ENCODE data around the gene BOK. TPM values are rescaled to one million over a fixed set of nuclear protein-coding genes. Genes with fewer than 3 reads are reported as not detected.

BOK gene
- total and polyA plus RNA-seq, 2 donors, result 16.7 to 95.8 TPM

DNA sequence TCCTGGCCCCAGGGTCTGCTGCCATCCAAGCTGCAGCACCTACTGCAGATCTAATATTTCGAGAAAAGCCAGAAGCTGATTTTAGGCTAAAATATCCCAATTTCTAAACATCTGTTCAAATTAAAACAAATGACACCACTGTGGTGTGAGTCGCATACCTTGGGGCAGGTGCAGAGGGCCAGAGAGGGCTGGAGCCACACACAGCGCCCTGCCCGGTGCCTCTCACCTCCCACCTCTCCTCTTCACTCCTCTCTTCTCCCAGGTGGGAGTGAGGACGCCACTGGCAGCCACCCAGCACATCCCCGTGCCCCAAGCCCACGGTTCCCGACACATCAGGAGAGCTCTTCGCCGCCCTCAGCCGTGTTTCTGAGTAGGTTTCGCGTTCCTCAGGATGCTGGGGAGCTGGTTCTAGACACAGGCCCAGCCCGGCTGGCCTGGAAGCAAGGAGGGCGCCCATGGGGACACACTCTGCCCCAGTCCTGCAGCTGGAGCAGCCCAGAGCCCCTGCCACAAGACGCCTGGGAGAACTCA is 57.0 kb downstream of the BOK start:
- 95% methylated on average over 16 of the region's 16 CpGs for WGBS
- no peak overlapping the region for H3K27ac ChIP-seq (ENCODE audit: low read depth)
- no peak overlapping the region for H3K4me3 ChIP-seq (ENCODE audit: low read depth, low read length)
- H3K4me1 ChIP-seq (ENCODE audit: insufficient read depth), result peaks cover 1% of the 10 kb centered on the region
- no peaks in the 10 kb centered on the region for H3K36me3 ChIP-seq (ENCODE audit: insufficient read depth)
- DNase-seq (ENCODE audit: extremely low spot score), result no peak

DNA sequence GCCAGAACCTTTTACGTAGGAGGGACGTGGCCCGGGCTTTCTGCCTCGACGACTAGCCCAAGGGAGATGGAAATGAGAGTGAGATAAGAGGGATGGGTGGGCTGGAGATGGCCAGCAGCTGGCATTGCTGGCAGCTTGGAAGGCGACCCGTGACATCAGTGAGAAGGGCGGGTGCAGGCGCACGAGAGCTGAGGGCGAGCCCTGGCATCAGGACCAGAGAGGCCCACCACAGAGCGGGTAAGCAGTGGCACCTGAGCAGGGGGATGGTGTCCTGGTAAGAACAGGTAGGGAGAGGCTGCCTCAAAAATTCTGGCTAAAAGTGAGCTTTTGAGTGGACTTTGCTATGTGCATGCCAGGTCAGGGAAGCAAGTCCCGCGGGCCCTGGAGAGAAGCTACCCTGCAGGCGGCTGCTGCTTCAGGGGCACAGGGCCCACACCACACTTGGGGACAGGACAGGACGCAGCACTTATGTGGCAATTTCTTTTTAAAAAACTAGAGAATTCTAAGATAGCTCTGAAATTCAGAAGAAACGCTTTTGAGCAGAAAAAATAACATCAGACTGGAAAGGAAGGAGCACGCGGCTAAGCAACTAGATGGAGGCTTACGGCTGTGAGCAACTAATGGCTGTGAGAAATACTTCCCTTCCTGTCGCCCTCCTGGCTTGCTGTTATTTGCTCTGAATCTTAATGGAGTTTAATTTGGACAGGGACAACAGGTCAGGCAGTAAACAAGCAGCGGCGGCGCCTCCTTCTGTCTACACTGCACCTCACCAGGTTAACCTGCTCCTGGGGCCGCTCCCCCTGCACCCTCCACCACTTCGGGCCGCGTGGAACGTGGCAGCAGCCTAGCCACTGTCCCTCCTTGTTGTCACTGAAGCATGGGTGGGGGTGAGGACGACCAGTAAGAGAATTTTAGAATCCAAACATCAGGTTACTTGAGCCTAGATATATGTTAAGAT is 57.9 kb downstream of the BOK start:
- Histone ChIP-seq H3K36me3 (ENCODE audit: insufficient read depth) (no peaks in the 10 kb centered on the region), H3K4me3 (ENCODE audit: low read depth, low read length) (no peak overlapping the region), H3K27ac (ENCODE audit: low read depth) (no peak overlapping the region), H3K4me1 (ENCODE audit: insufficient read depth) (no peaks in the 10 kb centered on the region)
- DNase-seq (ENCODE audit: extremely low spot score), result no peak
- WGBS, result 86% methylated on average over 30 of the region's 30 CpGs

DNA sequence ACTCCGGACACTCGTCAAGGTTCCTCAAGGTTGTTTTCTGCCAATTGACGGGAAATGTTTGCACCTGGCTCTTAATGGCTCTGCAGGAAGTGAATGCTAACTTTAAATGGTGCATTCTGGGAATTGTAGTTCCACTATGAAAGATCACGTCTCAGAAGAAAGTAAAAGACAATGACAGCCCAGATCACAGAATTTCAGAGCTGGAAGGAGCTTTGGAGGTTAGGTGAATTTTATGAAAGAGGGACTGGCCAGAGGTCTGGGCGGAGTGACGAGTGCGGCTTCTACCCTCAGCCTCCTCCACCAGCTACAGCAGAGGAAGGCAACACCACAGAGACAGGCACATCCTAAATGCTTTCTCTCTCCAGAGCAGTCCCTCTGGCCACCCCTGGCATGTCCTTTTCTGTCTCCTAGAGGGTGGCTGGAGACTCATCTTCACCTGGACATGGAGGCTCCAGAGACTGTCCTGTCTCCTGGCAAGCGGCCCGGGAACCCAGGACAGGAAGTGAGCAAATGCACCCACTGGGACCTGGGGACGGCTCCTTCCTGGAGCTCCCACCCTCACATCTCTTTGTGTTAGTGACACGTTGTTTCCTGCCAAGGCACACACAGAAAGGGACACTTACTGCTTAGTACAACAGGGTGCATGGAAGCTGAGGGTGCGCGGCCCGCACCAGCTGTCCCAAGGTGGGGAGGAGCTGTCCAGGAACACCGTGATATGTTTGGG is 59.0 kb downstream of the BOK start:
- no peak for DNase-seq (ENCODE audit: extremely low spot score)
- Histone ChIP-seq H3K4me1 (ENCODE audit: insufficient read depth) (no peaks in the 10 kb centered on the region), H3K36me3 (ENCODE audit: insufficient read depth) (no peaks in the 10 kb centered on the region), H3K4me3 (ENCODE audit: low read depth, low read length) (peak overlapping the region; percentile 8), H3K27ac (ENCODE audit: low read depth) (no peak overlapping the region)
- WGBS, result 69% methylated on average over 15 of the region's 15 CpGs

DNA sequence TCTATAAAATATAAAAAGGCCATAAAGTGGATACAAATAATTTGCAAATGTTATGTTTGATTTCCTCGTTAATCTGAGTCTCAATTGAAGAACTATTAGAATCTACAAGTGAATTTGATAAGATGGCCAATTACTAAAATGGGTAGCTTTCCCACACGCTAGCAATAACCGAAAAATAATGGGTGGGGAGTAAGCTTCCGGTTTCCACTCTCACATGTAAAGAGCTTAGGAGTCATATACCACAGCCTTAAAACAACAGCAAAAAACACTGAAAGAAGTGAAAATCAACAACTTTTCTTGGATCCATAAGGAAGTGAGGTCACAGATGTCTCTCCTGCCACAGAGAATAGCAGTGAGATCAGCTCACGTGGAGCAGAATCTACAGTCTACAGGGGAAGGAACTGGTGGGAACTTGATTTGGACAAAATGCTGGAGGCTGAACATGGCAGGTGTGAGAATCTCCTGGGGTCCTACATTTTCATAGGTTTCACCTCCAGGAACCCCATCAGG is 59.8 kb downstream of the BOK start:
- H3K36me3 ChIP-seq (ENCODE audit: insufficient read depth), result no peaks in the 10 kb centered on the region
- 88% methylated on average over 5 of the region's 5 CpGs for WGBS
- DNase-seq (ENCODE audit: extremely low spot score), result no peak
- H3K4me3 ChIP-seq (ENCODE audit: low read depth, low read length), result no peak overlapping the region
- H3K27ac ChIP-seq (ENCODE audit: low read depth), result no peak overlapping the region
- no peaks in the 10 kb centered on the region for H3K4me1 ChIP-seq (ENCODE audit: insufficient read depth)

DNA sequence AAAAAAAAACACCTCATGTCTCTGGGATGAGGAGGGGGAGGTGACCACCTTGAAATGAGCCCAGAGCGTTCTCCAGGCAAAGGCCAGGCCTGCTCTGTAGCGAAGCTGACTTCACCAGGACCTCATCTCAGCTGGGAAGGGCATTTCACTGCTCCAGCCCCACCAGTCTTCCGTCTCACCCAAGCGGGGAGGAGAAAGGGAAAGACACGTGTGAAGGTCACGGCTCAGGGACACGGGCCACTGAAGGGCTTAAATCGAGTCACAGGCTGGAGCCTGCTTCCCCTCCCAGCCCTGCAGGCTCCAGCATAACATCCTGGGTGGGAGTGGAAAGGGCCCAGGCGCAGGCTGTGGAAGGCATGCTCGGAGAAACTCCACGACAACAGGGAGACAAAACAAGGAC is 60.3 kb downstream of the BOK start:
- no peaks in the 10 kb centered on the region for H3K4me1 ChIP-seq (ENCODE audit: insufficient read depth)
- H3K36me3 ChIP-seq (ENCODE audit: insufficient read depth), result no peaks in the 10 kb centered on the region
- no peak overlapping the region for H3K27ac ChIP-seq (ENCODE audit: low read depth)
- no peak overlapping the region for H3K4me3 ChIP-seq (ENCODE audit: low read depth, low read length)
- no peak for DNase-seq (ENCODE audit: extremely low spot score)
- 89% methylated on average over 11 of the region's 11 CpGs for WGBS

DNA sequence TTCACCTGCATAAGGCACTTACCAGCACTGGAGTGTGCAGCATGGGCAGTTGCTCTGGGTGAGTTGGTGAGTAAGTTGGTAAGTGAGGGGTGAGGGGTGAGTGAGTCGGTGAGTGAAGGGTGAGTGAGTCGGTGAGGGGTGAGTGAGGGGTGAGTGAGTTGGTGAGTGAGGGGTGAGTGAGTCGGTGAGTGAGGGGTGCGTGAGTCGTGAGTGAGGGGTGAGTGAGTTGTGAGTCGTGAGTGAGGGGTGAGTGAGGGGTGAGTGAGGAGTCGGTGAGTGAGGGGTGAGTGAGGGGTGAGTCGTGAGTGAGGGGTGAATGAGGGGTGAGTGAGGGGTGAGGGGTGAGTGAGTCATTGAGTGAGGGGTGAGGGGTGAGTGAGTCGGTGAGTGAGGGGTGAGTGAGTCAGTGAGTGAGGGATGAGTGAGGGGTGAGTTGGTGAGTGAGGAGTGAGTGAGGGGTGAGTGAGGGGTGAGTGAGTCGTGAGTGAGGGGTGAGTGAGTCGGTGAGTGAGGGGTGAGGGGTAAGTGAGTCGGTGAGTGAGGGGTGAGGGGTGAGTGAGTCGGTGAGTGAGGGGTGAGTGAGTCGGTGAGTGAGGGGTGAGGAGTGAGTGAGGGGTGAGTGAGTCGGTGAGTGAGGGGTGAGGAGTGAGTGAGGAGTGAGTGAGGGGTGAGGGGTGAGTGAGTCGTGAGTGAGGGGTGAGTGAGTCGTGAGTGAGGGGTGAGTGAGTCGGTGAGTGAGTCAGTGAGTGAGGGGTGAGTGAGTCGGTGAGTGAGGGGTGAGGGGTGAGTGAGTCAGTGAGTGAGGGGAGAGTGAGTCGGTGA is 61.3 kb downstream of the BOK start:
- no peak overlapping the region for H3K4me3 ChIP-seq (ENCODE audit: low read depth, low read length)
- H3K36me3 ChIP-seq (ENCODE audit: insufficient read depth), result no peaks in the 10 kb centered on the region
- no peak for DNase-seq (ENCODE audit: extremely low spot score)
- 95% methylated on average over 20 of the region's 20 CpGs for WGBS
- no peaks in the 10 kb centered on the region for H3K4me1 ChIP-seq (ENCODE audit: insufficient read depth)
- no peak overlapping the region for H3K27ac ChIP-seq (ENCODE audit: low read depth)

DNA sequence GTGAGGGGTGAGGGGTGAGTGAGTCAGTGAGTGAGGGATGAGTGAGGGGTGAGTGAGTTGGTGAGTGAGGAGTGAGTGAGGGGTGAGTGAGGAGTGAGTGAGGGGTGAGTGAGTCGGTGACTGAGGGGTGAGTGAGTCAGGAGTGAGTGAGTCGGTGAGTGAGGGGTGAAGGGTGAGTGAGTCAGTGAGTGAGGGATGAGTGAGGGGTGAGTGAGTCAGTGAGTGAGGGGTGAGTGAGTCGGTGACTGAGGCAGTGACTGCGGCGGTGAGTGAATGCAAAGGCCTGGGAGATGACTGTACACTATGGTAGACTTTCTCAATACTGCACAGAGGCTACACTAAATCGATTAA is 61.8 kb downstream of the BOK start:
- Histone ChIP-seq H3K4me1 (ENCODE audit: insufficient read depth) (no peaks in the 10 kb centered on the region), H3K36me3 (ENCODE audit: insufficient read depth) (no peaks in the 10 kb centered on the region), H3K27ac (ENCODE audit: low read depth) (no peak overlapping the region), H3K4me3 (ENCODE audit: low read depth, low read length) (no peak overlapping the region)
- DNase-seq (ENCODE audit: extremely low spot score), result no peak
- WGBS, result 95% methylated on average over 6 of the region's 6 CpGs

Small RNAs within 50 kb of the gene (small RNA-seq; reads per million reads assigned to genes)
- gene RNA5SP122, result not detected

Other genes with a start within 250 kb of the BOK start
- 588 TPM for gene HDLBP, start 243.1 kb upstream of the BOK start, total RNA-seq
- 199 TPM for gene HDLBP, start 243.1 kb upstream of the BOK start, polyA plus RNA-seq
- gene SEPTIN2, start 242.8 kb upstream of the BOK start, total RNA-seq, result 677 TPM
- 236 TPM for gene SEPTIN2, start 242.8 kb upstream of the BOK start, polyA plus RNA-seq
- gene FARP2, start 202.5 kb upstream of the BOK start, total RNA-seq, result 51.7 TPM
- gene FARP2, start 202.5 kb upstream of the BOK start, polyA plus RNA-seq, result 16.2 TPM
- 102 TPM for gene STK25, start 50.2 kb upstream of the BOK start, total RNA-seq
- gene STK25, start 50.2 kb upstream of the BOK start, polyA plus RNA-seq, result 166 TPM
- gene THAP4, start 78.4 kb downstream of the BOK start, total RNA-seq, result 18.9 TPM
- gene THAP4, start 78.4 kb downstream of the BOK start, polyA plus RNA-seq, result 49.3 TPM
- 31.5 TPM for gene ATG4B, start 78.9 kb downstream of the BOK start, total RNA-seq
- gene ATG4B, start 78.9 kb downstream of the BOK start, polyA plus RNA-seq, result 52.2 TPM
- gene DTYMK, start 128.1 kb downstream of the BOK start, total RNA-seq, result 12.7 TPM
- gene DTYMK, start 128.1 kb downstream of the BOK start, polyA plus RNA-seq, result 20.0 TPM
- 32.9 TPM for gene ING5, start 143.3 kb downstream of the BOK start, total RNA-seq
- 39.3 TPM for gene ING5, start 143.3 kb downstream of the BOK start, polyA plus RNA-seq
- 9.7 TPM for gene D2HGDH, start 175.9 kb downstream of the BOK start, total RNA-seq
- 25.9 TPM for gene D2HGDH, start 175.9 kb downstream of the BOK start, polyA plus RNA-seq
- gene GAL3ST2, start 218.1 kb downstream of the BOK start, total RNA-seq, result not detected
- not detected for gene GAL3ST2, start 218.1 kb downstream of the BOK start, polyA plus RNA-seq